MM.1S (cell line): Measurements from ENCODE around the gene LMAN2L.

Source experiments
- CTCF ChIP-seq: fragments of 300-600 bp; sonication (generic); IDR thresholded peaks from 2 replicates; pipeline ENCODE4 v1.5.1; 2016; ENCODE audit warnings: antibody characterized with exemption, low read length, mixed read lengths
- EZH2 ChIP-seq: fragments of 300-600 bp; sonication (generic); optimal IDR thresholded peaks from 2 replicates; pipeline ENCODE3; 2017; ENCODE audit warnings: low read depth, mild to moderate bottlenecking, antibody characterized with exemption, low read length, mixed read lengths

GRCh38 chr2:96661324-96661723 is 78.5 kb downstream of the LMAN2L start:
- TF ChIP-seq CTCF (no peak), EZH2 (no peak)
